ENCODE measurements around the gene FSIP1. TPM values are rescaled to one million over a fixed set of nuclear protein-coding genes. Genes with fewer than 3 reads are reported as not detected.
A peak's percentile ranks its signal among the peaks of the same experiment; 100 is the strongest.

Gene FSIP1
- total and polyA plus RNA-seq, 8 donors = 0.11 to 0.64 (median 0.38) TPM

DNA sequence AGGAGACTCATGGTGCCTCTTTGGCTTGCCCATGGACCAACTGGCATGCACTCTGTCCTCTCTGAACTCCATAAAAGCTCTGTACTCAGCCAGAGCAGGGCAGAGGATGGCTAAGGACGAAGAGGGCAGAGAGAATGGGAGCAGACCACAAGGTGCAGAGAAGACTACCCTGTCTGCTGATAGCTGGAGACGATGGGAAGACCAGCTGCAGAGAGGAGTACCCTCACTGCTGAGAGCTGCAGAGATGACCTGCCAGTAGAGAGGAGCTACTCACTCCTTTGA is 136.7 kb downstream of the FSIP1 start:
- no peak overlapping the region for H3K27ac ChIP-seq
- H3K9me3 ChIP-seq = no peaks in the 10 kb centered on the region
- H3K4me1 ChIP-seq = no peaks in the 10 kb centered on the region
- H3K27me3 ChIP-seq = no peaks in the 10 kb centered on the region
- FAIRE-seq (no peak), ATAC-seq (no peak), DNase-seq (no peak)
- intact Hi-C loops (cut with DNase I) = no loop called here
- TF ChIP-seq, protein P1, sequence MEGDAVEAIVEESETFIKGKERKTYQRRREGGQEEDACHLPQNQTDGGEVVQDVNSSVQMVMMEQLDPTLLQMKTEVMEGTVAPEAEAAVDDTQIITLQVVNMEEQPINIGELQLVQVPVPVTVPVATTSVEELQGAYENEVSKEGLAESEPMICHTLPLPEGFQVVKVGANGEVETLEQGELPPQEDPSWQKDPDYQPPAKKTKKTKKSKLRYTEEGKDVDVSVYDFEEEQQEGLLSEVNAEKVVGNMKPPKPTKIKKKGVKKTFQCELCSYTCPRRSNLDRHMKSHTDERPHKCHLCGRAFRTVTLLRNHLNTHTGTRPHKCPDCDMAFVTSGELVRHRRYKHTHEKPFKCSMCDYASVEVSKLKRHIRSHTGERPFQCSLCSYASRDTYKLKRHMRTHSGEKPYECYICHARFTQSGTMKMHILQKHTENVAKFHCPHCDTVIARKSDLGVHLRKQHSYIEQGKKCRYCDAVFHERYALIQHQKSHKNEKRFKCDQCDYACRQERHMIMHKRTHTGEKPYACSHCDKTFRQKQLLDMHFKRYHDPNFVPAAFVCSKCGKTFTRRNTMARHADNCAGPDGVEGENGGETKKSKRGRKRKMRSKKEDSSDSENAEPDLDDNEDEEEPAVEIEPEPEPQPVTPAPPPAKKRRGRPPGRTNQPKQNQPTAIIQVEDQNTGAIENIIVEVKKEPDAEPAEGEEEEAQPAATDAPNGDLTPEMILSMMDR (IDR thresholded peaks at IDR 0.05) = no peak
- H3K4me3 ChIP-seq = no peak overlapping the region
- no peaks in the 10 kb centered on the region for H3K36me3 ChIP-seq
- 79 to 92% methylated on average over 2 of the region's 2 CpGs for WGBS, 2 donors

DNA sequence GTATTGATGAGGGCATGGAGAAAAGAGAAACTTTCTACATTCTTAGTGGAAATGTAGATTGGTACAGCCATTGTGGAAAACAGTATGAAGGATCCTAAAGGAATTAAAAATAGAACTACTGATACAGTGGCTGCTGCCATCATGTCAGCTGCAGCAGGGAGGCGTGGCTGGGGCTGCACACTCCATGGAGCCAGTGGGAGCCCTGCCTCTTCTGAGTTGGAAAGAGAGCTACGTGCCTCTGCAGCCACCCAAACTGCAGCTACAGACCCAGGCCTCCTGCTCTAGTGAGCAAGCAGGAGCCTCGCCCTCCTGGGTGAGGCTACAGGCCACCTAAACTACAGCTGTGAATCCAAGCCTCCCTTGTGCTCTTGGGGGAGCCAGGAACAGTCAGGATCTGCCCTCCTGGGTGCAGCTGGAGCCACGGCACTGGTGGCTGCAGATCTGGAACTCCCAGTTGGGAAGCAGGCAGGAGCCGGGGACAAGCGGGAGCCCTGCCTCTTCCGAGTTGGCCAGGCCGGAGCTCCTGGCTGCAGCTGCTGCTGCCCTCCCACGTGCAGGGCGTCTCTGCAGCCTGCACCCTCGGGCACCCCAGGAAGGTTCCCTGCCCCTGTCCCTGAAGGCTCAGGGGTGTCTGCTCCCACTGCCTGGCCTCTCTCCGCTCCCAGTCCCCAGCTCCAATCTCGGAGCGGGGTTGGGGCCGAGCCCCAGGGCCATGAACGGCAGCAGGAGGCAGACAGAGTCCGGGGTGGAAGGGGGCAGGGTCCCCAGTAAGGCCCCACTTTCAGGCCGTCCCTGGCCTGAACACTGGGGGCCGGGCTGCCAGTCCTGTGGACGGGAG is 137.3 kb downstream of the FSIP1 start:
- no peaks in the 10 kb centered on the region for H3K27me3 ChIP-seq
- DNase-seq (no peak), FAIRE-seq (no peak), ATAC-seq (no peak)
- 82 to 90% methylated on average over 20 of the region's 20 CpGs for WGBS, 2 donors
- H3K4me3 ChIP-seq = no peak overlapping the region
- H3K27ac ChIP-seq = no peak overlapping the region
- TF ChIP-seq, protein P1 (IDR thresholded peaks at IDR 0.05) = no peak
- H3K4me1 ChIP-seq = no peaks in the 10 kb centered on the region
- no peaks in the 10 kb centered on the region for H3K9me3 ChIP-seq
- H3K36me3 ChIP-seq = no peaks in the 10 kb centered on the region
- intact Hi-C loops (cut with DNase I) = no loop called here

DNA sequence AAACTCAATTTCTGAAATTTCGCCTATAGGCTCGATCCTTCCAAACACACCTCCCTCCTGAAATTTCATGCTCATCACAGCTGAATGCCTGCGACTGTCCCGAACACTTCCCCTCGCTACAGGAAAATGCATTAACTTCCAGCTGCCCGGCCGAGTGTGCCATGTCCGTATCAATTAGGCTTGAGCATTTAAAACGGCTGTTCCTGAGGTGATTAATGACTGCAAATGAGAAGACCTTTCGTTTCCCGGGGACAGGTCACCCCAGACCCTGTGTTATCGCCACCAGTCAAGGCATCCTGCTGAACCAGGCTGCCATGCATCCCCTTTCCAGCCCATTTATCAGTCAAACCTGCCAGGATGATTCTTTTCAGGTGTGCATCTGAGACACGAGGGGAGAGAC is 138.5 kb downstream of the FSIP1 start:
- Histone ChIP-seq H3K4me3 (no peak overlapping the region), H3K4me1 (no peaks in the 10 kb centered on the region), H3K36me3 (no peaks in the 10 kb centered on the region), H3K9me3 (no peaks in the 10 kb centered on the region), H3K27ac (no peak overlapping the region), H3K27me3 (no peaks in the 10 kb centered on the region)
- ATAC-seq (no peak), FAIRE-seq (no peak), DNase-seq (no peak)
- TF ChIP-seq, protein P1 (IDR thresholded peaks at IDR 0.05) = no peak
- intact Hi-C loops (cut with DNase I) = no loop called here
- 63 to 66% methylated on average over 13 of the region's 13 CpGs for WGBS, 2 donors

DNA sequence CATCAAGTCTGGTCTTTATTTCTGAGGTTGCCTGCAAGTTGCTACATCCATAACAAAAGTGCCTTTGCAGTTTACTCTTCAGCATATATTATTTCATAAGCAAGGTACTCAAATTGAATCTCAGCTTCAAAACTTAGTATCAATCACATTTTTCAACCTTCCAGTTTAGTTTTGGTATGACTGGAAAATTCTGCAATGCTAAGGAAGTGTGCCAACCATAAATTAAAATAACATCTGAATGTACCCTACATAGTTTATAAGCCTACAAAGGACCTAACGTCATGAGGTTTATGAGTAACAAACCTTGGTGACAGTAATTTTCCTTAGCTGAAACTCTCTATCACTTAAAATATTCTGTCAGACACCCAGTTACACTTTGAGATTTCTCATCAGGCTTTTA is 138.9 kb downstream of the FSIP1 start:
- no peaks in the 10 kb centered on the region for H3K4me1 ChIP-seq
- DNase-seq = no peak
- TF ChIP-seq, protein P1 (IDR thresholded peaks at IDR 0.05) = no peak
- intact Hi-C loops (cut with DNase I) = no loop called here
- no peaks in the 10 kb centered on the region for H3K9me3 ChIP-seq
- no peak overlapping the region for H3K4me3 ChIP-seq
- peak; percentile 32 for FAIRE-seq
- 80 to 84% methylated on average over 1 of the region's 1 CpG for WGBS, 2 donors
- no peaks in the 10 kb centered on the region for H3K27me3 ChIP-seq
- no peak overlapping the region for H3K27ac ChIP-seq
- no peak for ATAC-seq
- no peaks in the 10 kb centered on the region for H3K36me3 ChIP-seq

DNA sequence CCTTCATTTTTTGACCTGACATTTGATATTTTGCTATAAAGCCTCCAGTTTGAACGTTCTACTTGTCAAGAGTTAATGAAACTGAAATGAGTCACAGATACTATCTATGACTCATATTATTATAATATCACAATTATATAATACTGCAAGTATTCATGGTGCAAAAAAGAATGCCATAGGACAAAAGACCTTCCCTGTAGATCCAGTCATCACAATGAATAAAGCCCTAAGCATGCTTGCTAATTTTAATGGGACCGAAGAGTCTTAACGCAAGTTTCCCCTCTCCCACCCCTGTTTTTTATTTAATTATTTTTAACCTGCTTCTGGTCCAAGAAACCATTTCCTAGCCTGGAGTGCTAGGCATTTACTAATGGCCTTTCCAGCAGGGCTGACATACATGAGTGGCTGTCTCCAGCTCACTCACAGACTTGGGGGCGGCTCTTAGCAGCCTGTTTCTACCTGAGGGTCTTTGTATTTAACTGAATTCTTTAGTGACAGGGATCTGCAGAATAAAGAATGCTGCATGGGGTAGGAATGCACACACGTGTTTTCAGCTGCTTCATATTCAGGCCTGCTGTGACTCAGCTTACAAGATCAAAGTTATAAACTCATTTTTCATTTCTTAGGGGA is 140.5 kb downstream of the FSIP1 start:
- Histone ChIP-seq H3K9me3 (no peaks in the 10 kb centered on the region), H3K4me1 (no peaks in the 10 kb centered on the region), H3K4me3 (no peak overlapping the region), H3K27ac (no peak overlapping the region), H3K27me3 (no peaks in the 10 kb centered on the region), H3K36me3 (no peaks in the 10 kb centered on the region)
- ATAC-seq (peak in 2 of 4 donors; percentile 30 to 39), DNase-seq (no peak), FAIRE-seq (peak; percentile 17)
- WGBS, 2 donors = 53 to 57% methylated on average over 5 of the region's 5 CpGs
- TF ChIP-seq, protein P1 (IDR thresholded peaks at IDR 0.05) = no peak
- intact Hi-C loops (cut with DNase I) = no loop called here
